HG03175 (cell line): ENCODE data around the gene PTH2R.
"Not testable (repeated sequence)": the region's sequence is repeated elsewhere in the genome, so short reads cannot be mapped to it uniquely, and the experiment has no call there.

ENCODE experiments used
- ATAC-seq: cut with Tn5 transposase; IDR thresholded peaks from one replicate; pipeline ENCODE4 v1.9.1; 2021; ENCODE audit warnings: mild to moderate bottlenecking, moderate library complexity; ENCODE audit not compliant: unreplicated experiment

The PTH2R gene

GRCh38 chr2:208389940-208390339 lies 16.7 kb upstream of the PTH2R start:
- no peak for ATAC-seq

GRCh38 chr2:208392300-208392699 lies 14.3 kb upstream of the PTH2R start:
- no peak for ATAC-seq

- not testable (repeated sequence) for ATAC-seq
Observed at GRCh38 chr2:208396796-208397195, 9.8 kb upstream of the PTH2R start.

GRCh38 chr2:208399201-208399600 lies 7.4 kb upstream of the PTH2R start:
- no peak for ATAC-seq

- no peak for ATAC-seq
Observed at GRCh38 chr2:208407667-208408066, 1.1 kb downstream of the PTH2R start.

- ATAC-seq: no peak
Observed at GRCh38 chr2:208413931-208414330, 7.3 kb downstream of the PTH2R start.

GRCh38 chr2:208415255-208415654 lies 8.7 kb downstream of the PTH2R start:
- ATAC-seq: peak; percentile 48

- peak; percentile 77 for ATAC-seq
Observed at GRCh38 chr2:208415897-208416296, 9.3 kb downstream of the PTH2R start.

GRCh38 chr2:208426412-208427045 lies 19.9 kb downstream of the PTH2R start:
- ATAC-seq: no peak

GRCh38 chr2:208437755-208438154 lies 31.2 kb downstream of the PTH2R start:
- ATAC-seq: no peak

- ATAC-seq: no peak
Observed at GRCh38 chr2:208440716-208441115, 34.1 kb downstream of the PTH2R start.

GRCh38 chr2:208441951-208442350 lies 35.4 kb downstream of the PTH2R start:
- ATAC-seq: no peak

- not testable (repeated sequence) for ATAC-seq
Observed at GRCh38 chr2:208447447-208447846, 40.9 kb downstream of the PTH2R start.

GRCh38 chr2:208451061-208451460 lies 44.5 kb downstream of the PTH2R start:
- no peak for ATAC-seq

GRCh38 chr2:208454861-208455260 lies 48.3 kb downstream of the PTH2R start:
- no peak for ATAC-seq

- ATAC-seq: no peak
Observed at GRCh38 chr2:208463721-208464120, 57.1 kb downstream of the PTH2R start.

- no peak for ATAC-seq
Observed at GRCh38 chr2:208464205-208464604, 57.6 kb downstream of the PTH2R start.

- ATAC-seq: peak; percentile 74
Observed at GRCh38 chr2:208466151-208466919, 59.7 kb downstream of the PTH2R start.

- ATAC-seq: no peak
Observed at GRCh38 chr2:208466920-208467298, 60.3 kb downstream of the PTH2R start.

GRCh38 chr2:208467564-208467963 lies 61.0 kb downstream of the PTH2R start:
- ATAC-seq: no peak

- ATAC-seq: no peak
Observed at GRCh38 chr2:208477741-208478140, 71.1 kb downstream of the PTH2R start.

- no peak for ATAC-seq
Observed at GRCh38 chr2:208479342-208479741, 72.8 kb downstream of the PTH2R start.
